Right lobe of liver (tissue), 6 donors: ENCODE results near the gene LDB2. TPM values are rescaled to one million over a fixed set of nuclear protein-coding genes. Genes with fewer than 3 reads are reported as not detected.

Source experiments
- ATAC-seq, 4 donors: fragments of 200-7000 bp; cut with Tn5 transposase; one replicate each; pipeline ENCODE4 v1.9.1; 2020; ENCODE audit warnings: mild to moderate bottlenecking in 4 of 4, moderate library complexity in 4 of 4
- DNase-seq, 3 donors: peaks; one replicate each; pipeline ENCODE4 v3.0.0-alpha.2; 2020
- H3K27ac ChIP-seq, 3 donors: fragments of 200-600 bp; one replicate each; pipeline ENCODE4 v1.8.0; 2022
- H3K27me3 ChIP-seq, 2 donors: fragments of 200-600 bp; one replicate each; pipeline ENCODE4 v1.8.0; 2022
- H3K36me3 ChIP-seq, 4 donors: fragments of 200-600 bp; sonication (generic) in 1 of 4; one replicate each; pipeline versions ENCODE4 v1.5.1 to v1.8.0; 2017 to 2022; ENCODE audit warnings: control low read depth in 1 of 4
- H3K4me1 ChIP-seq, 4 donors: fragments of 200-600 bp; sonication (generic) in 1 of 4; one replicate each; pipeline versions ENCODE4 v1.5.1 to v1.8.0; 2017 to 2022; ENCODE audit warnings: control low read depth in 1 of 4
- H3K4me3 ChIP-seq, 3 donors: fragments of 200-600 bp; one replicate each; pipeline ENCODE4 v1.8.0; 2022
- H3K9me3 ChIP-seq, 4 donors: fragments of 200-600 bp; sonication (generic) in 1 of 4; one replicate each; pipeline versions ENCODE4 v1.5.1 to v1.8.0; 2017 to 2022; ENCODE audit warnings: control low read depth in 1 of 4
- CTCF ChIP-seq, 4 donors: fragments of 200-600 bp in 3 of 4; fragments of 450-650 bp in 1 of 4; IDR thresholded peaks; one replicate each; pipeline versions ENCODE4 v1.5.1 to v1.8.0; 2016 to 2022; ENCODE audit warnings: antibody characterized with exemption in 4 of 4, mild to moderate bottlenecking in 2 of 4
- POLR2A ChIP-seq: fragments of 450-650 bp; IDR thresholded peaks from one replicate; pipeline ENCODE4 v1.6.1; 2017; ENCODE audit warnings: antibody characterized with exemption, mild to moderate bottlenecking
- WGBS: methylation state at CpG from one replicate; pipeline ENCODE4 v1.1.6; 2018; ENCODE audit warnings: low coverage, low lambda C conversion rate; ENCODE audit not compliant: insufficient coverage; ENCODE audit errors: missing lambda C conversion rate; 5-methylcytosine and 5-hydroxymethylcytosine counted together
- intact Hi-C, 2 donors: fragments of 100-400 bp; cut with DNase I; formaldehyde crosslinking; loops; one replicate each; pipeline versions ENCODE4 v1.11.2 to v1.14.1; 2022
- total RNA-seq, 6 experiments: library from RNA; depleted of rRNA in 2 of 6; stranded (reverse); fragments of >200 nt in 2 of 6; fragmentation: NEBNext Ultra II Directional in 3 of 6; extraction: Animal tissue kit (Norgen Biotek cat#: 25700) in 3 of 6; gene quantifications; one replicate each; pipeline versions ENCODE4 v1.1.0 to v1.2.4, GENCODE V29; 2016 to 2023
- donor health status: DM: no; HTN: yes; CAD: no.
- donor health status: DM: no; HTN: no; CAD: no.
- donor health status: DM: no; HTN: no; CAD: no.
- donor health status: DM: no; HTN: yes; CAD: no.
- donor health status: DM: no; HTN: yes; CAD: no.

Gene LDB2
- total RNA-seq, 6 experiments from 2014 or later = 11.4 to 26.6 (median 17.3) TPM

- Histone ChIP-seq H3K36me3 (no peaks in the 10 kb centered on the region), H3K27me3 (no peaks in the 10 kb centered on the region), H3K9me3 (peaks cover 0 to 3% (median 0%) of the 10 kb centered on the region in 4 donors), H3K4me1 (no peaks in the 10 kb centered on the region), H3K27ac (no peak overlapping the region), H3K4me3 (no peak overlapping the region)
- DNase-seq (no peak), ATAC-seq (no peak)
- intact Hi-C loops = no loop called here
- 96% methylated on average over 2 of the region's 2 CpGs for WGBS
- TF ChIP-seq POLR2A (no peak), CTCF (IDR thresholded peaks at IDR 0.05) (no peak)
Measured at GRCh38 chr4:16660656-16661055, 237.8 kb downstream of the LDB2 start.

- Histone ChIP-seq H3K9me3 (peaks cover 0 to 3% (median 0%) of the 10 kb centered on the region in 4 donors), H3K27ac (no peak overlapping the region), H3K4me1 (no peaks in the 10 kb centered on the region), H3K4me3 (no peak overlapping the region), H3K27me3 (no peaks in the 10 kb centered on the region), H3K36me3 (no peaks in the 10 kb centered on the region)
- TF ChIP-seq CTCF (IDR thresholded peaks at IDR 0.05) = no peak
- no peak for TF ChIP-seq POLR2A
- intact Hi-C loops = no loop called here
- DNase-seq (no peak), ATAC-seq (no peak)
- WGBS = 62% methylated on average over 3 of the region's 3 CpGs
Measured at GRCh38 chr4:16659694-16660093, 238.8 kb downstream of the LDB2 start.

GRCh38 chr4:16659079-16659478 is 239.4 kb downstream of the LDB2 start:
- no peak overlapping the region for H3K27ac ChIP-seq
- H3K4me3 ChIP-seq = no peak overlapping the region
- H3K4me1 ChIP-seq = no peaks in the 10 kb centered on the region
- H3K9me3 ChIP-seq = no peaks in the 10 kb centered on the region
- WGBS = 72% methylated on average over 6 of the region's 6 CpGs
- ATAC-seq (no peak), DNase-seq (no peak)
- no peaks in the 10 kb centered on the region for H3K27me3 ChIP-seq
- H3K36me3 ChIP-seq = no peaks in the 10 kb centered on the region
- TF ChIP-seq POLR2A (no peak), CTCF (IDR thresholded peaks at IDR 0.05) (no peak)
- intact Hi-C loops = no loop called here

GRCh38 chr4:16658183-16658582 is 240.3 kb downstream of the LDB2 start:
- 85% methylated on average over 2 of the region's 2 CpGs for whole genome bisulfite sequencing
- no peak for TF ChIP-seq CTCF (IDR thresholded peaks at IDR 0.05)
- TF ChIP-seq POLR2A = no peak
- Histone ChIP-seq H3K27me3 (no peaks in the 10 kb centered on the region), H3K36me3 (no peaks in the 10 kb centered on the region), H3K9me3 (no peaks in the 10 kb centered on the region), H3K27ac (no peak overlapping the region), H3K4me3 (no peak overlapping the region), H3K4me1 (no peaks in the 10 kb centered on the region)
- DNase-seq = no peak
- intact Hi-C loops = no loop called here
- ATAC-seq = no peak

GRCh38 chr4:16655111-16655510 is 243.3 kb downstream of the LDB2 start:
- H3K36me3 ChIP-seq = no peaks in the 10 kb centered on the region
- no peaks in the 10 kb centered on the region for H3K27me3 ChIP-seq
- TF ChIP-seq POLR2A (no peak), CTCF (IDR thresholded peaks at IDR 0.05) (no peak)
- no peaks in the 10 kb centered on the region for H3K4me1 ChIP-seq
- DNase-seq = no peak
- no peak overlapping the region for H3K27ac ChIP-seq
- H3K9me3 ChIP-seq = no peaks in the 10 kb centered on the region
- 63% methylated on average over 1 of the region's 3 CpGs for WGBS
- intact Hi-C loops = no loop called here
- no peak for ATAC-seq
- H3K4me3 ChIP-seq = no peak overlapping the region
